ENCODE results near the gene MAP3K14.

GRCh38 chr17:45228763-45229539 is 87.9 kb downstream of the MAP3K14 start:
- no peak for TF ChIP-seq TAF1 (IDR thresholded peaks at IDR 0.05; ENCODE audit: borderline replicate concordance, insufficient read depth, low read length)
- TF ChIP-seq SIN3A (IDR thresholded peaks at IDR 0.05; ENCODE audit: borderline replicate concordance, insufficient read depth, low read length), result no peak
- no peak for TF ChIP-seq POLR2AphosphoS5 (IDR thresholded peaks at IDR 0.05; ENCODE audit: low read depth, low read length)
- TF ChIP-seq, protein P1, sequence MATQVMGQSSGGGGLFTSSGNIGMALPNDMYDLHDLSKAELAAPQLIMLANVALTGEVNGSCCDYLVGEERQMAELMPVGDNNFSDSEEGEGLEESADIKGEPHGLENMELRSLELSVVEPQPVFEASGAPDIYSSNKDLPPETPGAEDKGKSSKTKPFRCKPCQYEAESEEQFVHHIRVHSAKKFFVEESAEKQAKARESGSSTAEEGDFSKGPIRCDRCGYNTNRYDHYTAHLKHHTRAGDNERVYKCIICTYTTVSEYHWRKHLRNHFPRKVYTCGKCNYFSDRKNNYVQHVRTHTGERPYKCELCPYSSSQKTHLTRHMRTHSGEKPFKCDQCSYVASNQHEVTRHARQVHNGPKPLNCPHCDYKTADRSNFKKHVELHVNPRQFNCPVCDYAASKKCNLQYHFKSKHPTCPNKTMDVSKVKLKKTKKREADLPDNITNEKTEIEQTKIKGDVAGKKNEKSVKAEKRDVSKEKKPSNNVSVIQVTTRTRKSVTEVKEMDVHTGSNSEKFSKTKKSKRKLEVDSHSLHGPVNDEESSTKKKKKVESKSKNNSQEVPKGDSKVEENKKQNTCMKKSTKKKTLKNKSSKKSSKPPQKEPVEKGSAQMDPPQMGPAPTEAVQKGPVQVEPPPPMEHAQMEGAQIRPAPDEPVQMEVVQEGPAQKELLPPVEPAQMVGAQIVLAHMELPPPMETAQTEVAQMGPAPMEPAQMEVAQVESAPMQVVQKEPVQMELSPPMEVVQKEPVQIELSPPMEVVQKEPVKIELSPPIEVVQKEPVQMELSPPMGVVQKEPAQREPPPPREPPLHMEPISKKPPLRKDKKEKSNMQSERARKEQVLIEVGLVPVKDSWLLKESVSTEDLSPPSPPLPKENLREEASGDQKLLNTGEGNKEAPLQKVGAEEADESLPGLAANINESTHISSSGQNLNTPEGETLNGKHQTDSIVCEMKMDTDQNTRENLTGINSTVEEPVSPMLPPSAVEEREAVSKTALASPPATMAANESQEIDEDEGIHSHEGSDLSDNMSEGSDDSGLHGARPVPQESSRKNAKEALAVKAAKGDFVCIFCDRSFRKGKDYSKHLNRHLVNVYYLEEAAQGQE (IDR thresholded peaks at IDR 0.05; ENCODE audit: insufficient read depth in 1 of 2, low read depth in 2 of 2, low read length in 2 of 2), result peak in 1 of 2 experiments; percentile 40; a peak in 1 of 4 replicates

Data from PFSK-1 (cell line).